A549 treated with DMSO at 1 μM for 4 hours (cell line): ENCODE measurements around the gene PNMA6A. TPM values are rescaled to one million over a fixed set of nuclear protein-coding genes. Genes with fewer than 3 reads are reported as not detected.

Source experiments
- total RNA-seq: library from RNA; stranded (reverse); fragments of 200-300 nt; extraction: Qiagen RNA extraction; gene quantifications from 5 replicates; pipeline ENCODE4 v1.2.3, GENCODE V29; 2022; ENCODE audit warnings: low read depth

Gene PNMA6A
- 4.3 to 5.3 TPM (median 4.8 TPM) in 5 replicates for total RNA-seq

GRCh38 chrX:153071909-153072583 lies at the start of gene PNMA6A:
PNMA6A (plus strand) TSS chrX:153072454; CDS start chrX:153073063, 609 bp downstream.

DNA sequence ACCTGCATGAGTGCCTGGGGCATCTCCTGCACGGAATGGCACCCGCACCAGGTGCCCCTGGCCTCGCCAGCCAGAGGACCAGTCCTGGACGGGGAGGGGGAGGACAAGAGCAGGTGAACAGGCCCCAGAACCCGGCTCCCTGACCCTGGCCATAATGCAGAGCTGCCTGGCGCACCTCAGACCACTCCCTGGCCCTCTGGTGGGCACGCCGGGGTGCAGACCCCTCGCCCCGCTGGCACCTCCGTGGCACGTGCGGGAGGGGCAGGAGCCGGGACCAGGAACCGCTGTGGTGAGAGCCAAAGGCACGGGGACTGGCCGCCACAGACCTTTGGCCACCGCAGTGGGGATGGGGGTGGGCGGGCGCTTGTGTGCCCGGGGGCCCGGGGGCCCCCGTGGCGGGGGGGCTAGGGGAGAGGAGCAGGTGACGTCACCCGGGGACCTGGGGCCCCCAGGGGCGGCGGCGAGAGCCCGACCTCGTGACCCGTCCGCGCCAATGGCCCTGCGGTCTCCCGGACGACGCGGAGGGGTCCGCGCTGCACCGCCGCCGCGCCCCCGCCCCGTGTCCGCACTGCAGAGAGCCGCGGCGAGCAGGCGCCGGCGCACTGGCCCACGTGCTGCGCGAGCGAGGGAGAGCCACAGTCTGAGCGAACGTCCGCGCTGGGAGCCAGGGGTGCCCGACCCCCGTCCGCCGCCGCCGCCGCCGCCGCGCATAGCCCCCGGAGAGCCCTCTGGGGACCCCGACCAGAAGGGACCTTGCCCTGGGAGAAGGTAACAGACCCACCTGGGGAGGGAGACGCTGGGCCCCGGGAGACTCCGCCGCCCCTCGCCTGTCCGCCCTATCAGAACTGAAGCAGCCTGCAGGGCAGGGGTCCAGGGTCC lies 16.1 kb upstream of the PNMA6A start, which contains the start of gene PNMA3:
PNMA3 (plus strand) TSS at position 600 of the 879 bp plus-strand sequence. CDS start 586 bp downstream, outside the sequence.

Other genes starting within 250 kb of the PNMA6A start
- gene CETN2, start 241.7 kb upstream of the PNMA6A start, total RNA-seq: 68.5 to 78.5 TPM (median 73.4 TPM) in 5 replicates
- gene NSDHL, start 241.4 kb upstream of the PNMA6A start, total RNA-seq: 39.7 to 43.4 TPM (median 41.6 TPM) in 5 replicates
- gene ZNF185, start 174.4 kb upstream of the PNMA6A start, total RNA-seq: 6.3 to 8.1 TPM (median 7.4 TPM) in 5 replicates
- not detected in 5 replicates for gene PNMA5, start 78.3 kb upstream of the PNMA6A start, total RNA-seq
- 0.10 to 0.30 TPM (median 0.24 TPM) in 5 replicates for gene PNMA3, start 16.0 kb upstream of the PNMA6A start, total RNA-seq
- gene MAGEA1, start 106.8 kb downstream of the PNMA6A start, total RNA-seq: 0.07 to 0.12 TPM (median 0.08 TPM) in 3 of 5 replicates, not detected in the others
- gene PNMA6F, start 249.3 kb downstream of the PNMA6A start, total RNA-seq: not detected in 5 replicates